Measurements from ENCODE around the gene DPH1.

The DPH1 gene

GRCh38 chr17:2084036-2084765, 54.2 kb downstream of the DPH1 start:
- no peak for DNase-seq

GRCh38 chr17:2084766-2085647, 55.1 kb downstream of the DPH1 start:
- DNase-seq: no peak

GRCh38 chr17:2085648-2085949, 55.6 kb downstream of the DPH1 start:
- no peak for DNase-seq

GRCh38 chr17:2086306-2086705, 56.4 kb downstream of the DPH1 start:
- no peak for DNase-seq

- no peak for DNase-seq
Measured at GRCh38 chr17:2087597-2088211, 57.8 kb downstream of the DPH1 start.

GRCh38 chr17:2089021-2089422, 59.1 kb downstream of the DPH1 start:
- no peak for DNase-seq

- no peak for DNase-seq
Measured at GRCh38 chr17:2090210-2090641, 60.3 kb downstream of the DPH1 start.

- DNase-seq: no peak
Measured at GRCh38 chr17:2090804-2091534, 61.0 kb downstream of the DPH1 start.

GRCh38 chr17:2092253-2092652, 62.3 kb downstream of the DPH1 start:
- DNase-seq: no peak

GRCh38 chr17:2093349-2093748, 63.4 kb downstream of the DPH1 start:
- DNase-seq: no peak

All from NCI-H1436 treated with DMSO at 0.1 percent for 48 hours (cell line).